HG02870 (cell line): ENCODE results near the gene SETD1A.
"Not testable (repeated sequence)": the region's sequence is repeated elsewhere in the genome, so short reads cannot be mapped to it uniquely, and the experiment has no call there.

ENCODE experiments used
- ATAC-seq: cut with Tn5 transposase; IDR thresholded peaks from one replicate; pipeline ENCODE4 v1.9.1; 2021; ENCODE audit warnings: mild to moderate bottlenecking, moderate library complexity; ENCODE audit not compliant: unreplicated experiment

The SETD1A gene

GRCh38 chr16:31011815-31012214 is 54.3 kb downstream of the SETD1A start:
- ATAC-seq, result not testable (repeated sequence)

GRCh38 chr16:31013292-31013691 is 55.7 kb downstream of the SETD1A start:
- ATAC-seq, result not testable (repeated sequence)

GRCh38 chr16:31016018-31016417 is 58.5 kb downstream of the SETD1A start:
- no peak for ATAC-seq

- not testable (repeated sequence) for ATAC-seq
Measured at GRCh38 chr16:31017756-31018155, 60.2 kb downstream of the SETD1A start.

- ATAC-seq, result no peak
Measured at GRCh38 chr16:31020536-31020935, 63.0 kb downstream of the SETD1A start.

- ATAC-seq, result no peak
Measured at GRCh38 chr16:31022544-31023251, 65.1 kb downstream of the SETD1A start.

GRCh38 chr16:31023252-31023602 is 65.7 kb downstream of the SETD1A start:
- no peak for ATAC-seq

- ATAC-seq, result no peak
Measured at GRCh38 chr16:31023627-31024226, 66.2 kb downstream of the SETD1A start.

- ATAC-seq, result no peak
Measured at GRCh38 chr16:31025339-31025738, 67.8 kb downstream of the SETD1A start.

GRCh38 chr16:31029272-31029671 is 71.7 kb downstream of the SETD1A start:
- no peak for ATAC-seq

GRCh38 chr16:31031276-31031675 is 73.7 kb downstream of the SETD1A start:
- no peak for ATAC-seq

GRCh38 chr16:31032736-31033708 is 75.5 kb downstream of the SETD1A start, which contains the start of gene STX4:
STX4 (plus strand) TSS chr16:31033558; CDS start chr16:31033806, 248 bp downstream.
- ATAC-seq, result peak; percentile 82

GRCh38 chr16:31033709-31034492 is 76.3 kb downstream of the SETD1A start:
- ATAC-seq, result peak; percentile 49
